ENCODE measurements around the gene CST9. TPM values are rescaled to one million over a fixed set of nuclear protein-coding genes. Genes with fewer than 3 reads are reported as not detected.
A peak's percentile ranks its signal among the peaks of the same experiment; 100 is the strongest.

Gene CST9
- total and polyA plus RNA-seq, 2 of the 13 experiments (the other 11 are each of a cell fraction or from before 2014, with no cell fraction given): 0.07 TPM; not detected in 1

GRCh38 chr20:23628402-23629016, 22.8 kb upstream of the CST9 start (continued):
- no peak for TF ChIP-seq KDM2A (CRISPR knock-in tag; IDR thresholded peaks at IDR 0.05; ENCODE audit: borderline replicate concordance, low read depth)
- no peak for TF ChIP-seq MIER2 (CRISPR knock-in tag; IDR thresholded peaks at IDR 0.05)
- TF ChIP-seq EHMT2 (IDR thresholded peaks at IDR 0.05; ENCODE audit: borderline replicate concordance, low read depth, low read length): no peak
- TF ChIP-seq ZNF180 (CRISPR knock-in tag; IDR thresholded peaks at IDR 0.05; ENCODE audit: borderline replicate concordance, low read depth): no peak
- TF ChIP-seq ATF3 (CRISPR knock-in tag; IDR thresholded peaks at IDR 0.05): no peak
- 0 out of 2 replicates have a peak, but pooled peaks have one; percentile 18 for TF ChIP-seq ZC3H4 (CRISPR knock-in tag; IDR thresholded peaks at IDR 0.05; ENCODE audit: borderline replicate concordance)
- no peak for TF ChIP-seq DNMT3B (CRISPR knock-in tag; conservative IDR thresholded peaks at IDR 0.05)
- no peak for TF ChIP-seq ZKSCAN8 (CRISPR knock-in tag; IDR thresholded peaks at IDR 0.05; ENCODE audit: borderline replicate concordance)
- TF ChIP-seq HNRNPK (IDR thresholded peaks at IDR 0.05; ENCODE audit: low read depth, low read length, poor library complexity, severe bottlenecking): no peak
- no peak for TF ChIP-seq TARDBP (CRISPR knock-in tag; IDR thresholded peaks at IDR 0.05)
- no peak for TF ChIP-seq MEF2D (CRISPR knock-in tag; IDR thresholded peaks at IDR 0.05)
- TF ChIP-seq NR0B2 (CRISPR knock-in tag; IDR thresholded peaks at IDR 0.05): no peak
- no peak for TF ChIP-seq ZFY (CRISPR knock-in tag; IDR thresholded peaks at IDR 0.05)
- no peak for TF ChIP-seq JUND (CRISPR knock-in tag; IDR thresholded peaks at IDR 0.05)
- no peak for TF ChIP-seq MAF1 (CRISPR knock-in tag; IDR thresholded peaks at IDR 0.05; ENCODE audit: borderline replicate concordance)
- TF ChIP-seq HIVEP1 (CRISPR knock-in tag; IDR thresholded peaks at IDR 0.05): no peak
- TF ChIP-seq ZSCAN22 (CRISPR knock-in tag; IDR thresholded peaks at IDR 0.05): no peak
- TF ChIP-seq DZIP1 (CRISPR knock-in tag; IDR thresholded peaks at IDR 0.05): 0 out of 2 replicates have a peak, but pooled peaks have one; percentile 27
- TF ChIP-seq SNAI1 (CRISPR knock-in tag; IDR thresholded peaks at IDR 0.05; ENCODE audit: borderline replicate concordance): no peak
- no peak for TF ChIP-seq FOXP1 (IDR thresholded peaks at IDR 0.05)
- no peak for TF ChIP-seq FOXP1 (CRISPR knock-in tag; IDR thresholded peaks at IDR 0.05)
- no peak for TF ChIP-seq NAIF1 (CRISPR knock-in tag; IDR thresholded peaks at IDR 0.05; ENCODE audit: borderline replicate concordance)
- 0 out of 2 replicates have a peak, but pooled peaks have one; percentile 17 for TF ChIP-seq CHD4 (IDR thresholded peaks at IDR 0.05; ENCODE audit: borderline replicate concordance, low read length)
- no peak for TF ChIP-seq ZBTB25 (CRISPR knock-in tag; IDR thresholded peaks at IDR 0.05)
- no peak for TF ChIP-seq ZNF605 (CRISPR knock-in tag; IDR thresholded peaks at IDR 0.05)
- no peak for TF ChIP-seq HOMEZ (CRISPR knock-in tag; IDR thresholded peaks at IDR 0.05; ENCODE audit: low read depth)
- TF ChIP-seq ZNF263 (CRISPR knock-in tag; IDR thresholded peaks at IDR 0.05): no peak

Measured in HepG2 (cell line).